ENCODE data around the gene TBC1D8. TPM values are rescaled to one million over a fixed set of nuclear protein-coding genes. Genes with fewer than 3 reads are reported as not detected.

The TBC1D8 gene
- polyA plus RNA-seq, 3 donors = 16.1 to 78.0 (median 22.4) TPM

DNA sequence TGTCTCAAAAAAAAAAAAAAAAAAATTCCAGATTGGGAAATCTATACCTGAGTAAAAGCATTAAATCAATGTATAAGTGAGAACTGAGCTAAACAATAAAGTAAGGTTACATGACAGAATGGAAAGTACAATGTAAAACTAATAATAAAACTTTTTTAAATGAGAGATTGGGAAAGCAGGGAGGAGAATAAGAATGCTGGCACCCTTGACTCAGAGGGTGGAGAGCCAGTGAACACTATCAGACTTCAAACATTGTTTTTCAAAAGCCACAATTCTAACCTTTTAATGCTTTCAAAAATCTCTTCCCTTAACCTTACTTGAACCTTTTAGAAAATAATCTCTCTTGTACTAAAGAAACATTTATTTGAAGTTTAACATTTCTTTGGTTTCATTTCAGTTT is 63.5 kb downstream of the TBC1D8 start:
- intact Hi-C loops (cut with micrococcal nuclease) = no loop called here
- Mint-ChIP-seq H3K4me1 (peaks cover 14% of the 10 kb centered on the region), H3K27ac (no peak overlapping the region), H3K27me3 (ENCODE audit: low read depth in 3 of 3) (peaks cover 0 to 2% (median 0%) of the 10 kb centered on the region in 3 donors), H3K9me3 (peaks cover 0 to 2% (median 0%) of the 10 kb centered on the region in 7 donors), H3K4me3 (no peak overlapping the region), H3K36me3 (peaks cover 43 to 64% of the 10 kb centered on the region in 2 donors)
- H3K79me2 ChIP-seq (ENCODE audit: insufficient read depth, low read length) = no peaks in the 10 kb centered on the region
- H3K27me3 ChIP-seq (ENCODE audit: control insufficient read depth in 2 of 2, insufficient read depth in 2 of 2, low read length in 2 of 2) = no peaks in the 10 kb centered on the region
- no peak overlapping the region for H3K4me2 ChIP-seq (replicated peaks; ENCODE audit: extremely low read depth, low read length, poor library complexity, severe bottlenecking)
- H3K36me3 ChIP-seq (replicated peaks in 1 of 2; ENCODE audit: control insufficient read depth in 1 of 2, insufficient read depth in 2 of 2, low read length in 2 of 2) = peaks cover 0 to 37% of the 10 kb centered on the region in 2 donors
- DNase-seq = no peak
- H3K27ac ChIP-seq (ENCODE audit: low read depth in 1 of 2, low read length in 2 of 2) = no peak overlapping the region
- H3K4me3 ChIP-seq (replicated peaks in 1 of 3; ENCODE audit: low read depth in 2 of 3, low read length in 3 of 3) = no peak overlapping the region
- H4K20me1 ChIP-seq (ENCODE audit: insufficient read depth, low read length) = peaks cover 90% of the 10 kb centered on the region
- TF ChIP-seq, protein P1, sequence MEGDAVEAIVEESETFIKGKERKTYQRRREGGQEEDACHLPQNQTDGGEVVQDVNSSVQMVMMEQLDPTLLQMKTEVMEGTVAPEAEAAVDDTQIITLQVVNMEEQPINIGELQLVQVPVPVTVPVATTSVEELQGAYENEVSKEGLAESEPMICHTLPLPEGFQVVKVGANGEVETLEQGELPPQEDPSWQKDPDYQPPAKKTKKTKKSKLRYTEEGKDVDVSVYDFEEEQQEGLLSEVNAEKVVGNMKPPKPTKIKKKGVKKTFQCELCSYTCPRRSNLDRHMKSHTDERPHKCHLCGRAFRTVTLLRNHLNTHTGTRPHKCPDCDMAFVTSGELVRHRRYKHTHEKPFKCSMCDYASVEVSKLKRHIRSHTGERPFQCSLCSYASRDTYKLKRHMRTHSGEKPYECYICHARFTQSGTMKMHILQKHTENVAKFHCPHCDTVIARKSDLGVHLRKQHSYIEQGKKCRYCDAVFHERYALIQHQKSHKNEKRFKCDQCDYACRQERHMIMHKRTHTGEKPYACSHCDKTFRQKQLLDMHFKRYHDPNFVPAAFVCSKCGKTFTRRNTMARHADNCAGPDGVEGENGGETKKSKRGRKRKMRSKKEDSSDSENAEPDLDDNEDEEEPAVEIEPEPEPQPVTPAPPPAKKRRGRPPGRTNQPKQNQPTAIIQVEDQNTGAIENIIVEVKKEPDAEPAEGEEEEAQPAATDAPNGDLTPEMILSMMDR (IDR thresholded peaks at IDR 0.05) = no peak
- no peak overlapping the region for H3K9ac ChIP-seq (ENCODE audit: insufficient read depth, low read length, poor library complexity, severe bottlenecking)
- H2AFZ ChIP-seq (ENCODE audit: insufficient read depth, low read depth, low read length, poor library complexity, severe bottlenecking) = no peak overlapping the region
- peaks cover 8 to 13% of the 10 kb centered on the region in 2 donors for H3K4me1 ChIP-seq (ENCODE audit: control insufficient read depth in 1 of 2, insufficient read depth in 2 of 2, low read length in 2 of 2)
- H3K9me3 ChIP-seq (replicated peaks in 1 of 2; ENCODE audit: control insufficient read depth in 1 of 2, insufficient read depth in 1 of 2, low read length in 2 of 2) = no peaks in the 10 kb centered on the region

DNA sequence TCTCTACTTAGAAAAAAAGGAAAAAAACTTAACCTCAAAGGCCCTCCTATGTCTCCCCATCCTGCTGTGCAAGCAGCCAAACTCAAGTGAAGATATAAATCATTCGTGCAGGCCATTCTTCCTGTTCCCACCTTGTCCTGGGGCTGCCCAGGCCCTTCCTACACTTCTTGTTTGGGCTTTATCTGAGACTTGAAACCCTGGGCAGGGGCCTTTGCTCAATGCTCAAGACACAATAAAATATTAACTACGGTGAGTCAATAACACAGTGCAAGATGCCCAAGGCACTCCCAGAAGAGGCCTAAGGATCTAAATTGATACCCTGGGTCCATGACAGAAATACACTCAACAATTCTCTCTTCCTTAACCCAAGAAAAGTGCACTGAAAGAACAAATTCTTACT is 67.6 kb downstream of the TBC1D8 start:
- Mint-ChIP-seq H3K4me1 (peaks cover 2% of the 10 kb centered on the region), H3K27ac (no peak overlapping the region), H3K27me3 (ENCODE audit: low read depth in 3 of 3) (peaks cover 0 to 2% (median 0%) of the 10 kb centered on the region in 3 donors), H3K4me3 (no peak overlapping the region), H3K9me3 (peaks cover 0 to 3% (median 0%) of the 10 kb centered on the region in 7 donors), H3K36me3 (peaks cover 50 to 67% of the 10 kb centered on the region in 2 donors)
- H3K9me3 ChIP-seq (replicated peaks in 1 of 2; ENCODE audit: control insufficient read depth in 1 of 2, insufficient read depth in 1 of 2, low read length in 2 of 2) = no peaks in the 10 kb centered on the region
- no peak overlapping the region for H3K4me2 ChIP-seq (replicated peaks; ENCODE audit: extremely low read depth, low read length, poor library complexity, severe bottlenecking)
- peaks cover 0 to 44% of the 10 kb centered on the region in 2 donors for H3K36me3 ChIP-seq (replicated peaks in 1 of 2; ENCODE audit: control insufficient read depth in 1 of 2, insufficient read depth in 2 of 2, low read length in 2 of 2)
- no peak overlapping the region for H3K9ac ChIP-seq (ENCODE audit: insufficient read depth, low read length, poor library complexity, severe bottlenecking)
- WGBS (ENCODE audit: insufficient coverage) = 92% methylated on average over 2 of the region's 2 CpGs
- TF ChIP-seq, protein P1 (IDR thresholded peaks at IDR 0.05) = no peak
- peaks cover 93% of the 10 kb centered on the region for H4K20me1 ChIP-seq (ENCODE audit: insufficient read depth, low read length)
- no peak overlapping the region for H3K4me3 ChIP-seq (replicated peaks in 1 of 3; ENCODE audit: low read depth in 2 of 3, low read length in 3 of 3)
- no peak for DNase-seq
- no peaks in the 10 kb centered on the region for H3K27me3 ChIP-seq (ENCODE audit: control insufficient read depth in 2 of 2, insufficient read depth in 2 of 2, low read length in 2 of 2)
- H3K27ac ChIP-seq (ENCODE audit: low read depth in 1 of 2, low read length in 2 of 2) = no peak overlapping the region
- no peak overlapping the region for H2AFZ ChIP-seq (ENCODE audit: insufficient read depth, low read depth, low read length, poor library complexity, severe bottlenecking)
- H3K4me1 ChIP-seq (ENCODE audit: control insufficient read depth in 1 of 2, insufficient read depth in 2 of 2, low read length in 2 of 2) = no peaks in the 10 kb centered on the region
- intact Hi-C loops (cut with micrococcal nuclease) = loop anchor here in 1 of 2 donors (5.0 kb wide), 1 partner anchor 44 kb away; no protein-coding TSS in a partner anchor
- no peaks in the 10 kb centered on the region for H3K79me2 ChIP-seq (ENCODE audit: insufficient read depth, low read length)

Measured in CD14-positive monocyte (primary cell).